GM18870 (cell line): ENCODE data around the gene GABRG2.
"Not testable (repeated sequence)": the region's sequence is repeated elsewhere in the genome, so short reads cannot be mapped to it uniquely, and the experiment has no call there.

Source experiments
- ATAC-seq: cut with Tn5 transposase; IDR thresholded peaks from one replicate; pipeline ENCODE4 v1.9.1; 2021; ENCODE audit warnings: moderate library complexity; ENCODE audit not compliant: unreplicated experiment

The GABRG2 gene

GRCh38 chr5:162067655-162068411 is at the start of gene GABRG2:
Gene GABRG2, plus strand, starts transcription at chr5:162067773. Its CDS starts 227 bp downstream, at chr5:162068000.
- ATAC-seq, result no peak

GRCh38 chr5:162025312-162025711 is 42.3 kb upstream of the GABRG2 start:
- ATAC-seq, result no peak

- ATAC-seq, result no peak
Observed at GRCh38 chr5:162026803-162027202, 40.8 kb upstream of the GABRG2 start.

DNA sequence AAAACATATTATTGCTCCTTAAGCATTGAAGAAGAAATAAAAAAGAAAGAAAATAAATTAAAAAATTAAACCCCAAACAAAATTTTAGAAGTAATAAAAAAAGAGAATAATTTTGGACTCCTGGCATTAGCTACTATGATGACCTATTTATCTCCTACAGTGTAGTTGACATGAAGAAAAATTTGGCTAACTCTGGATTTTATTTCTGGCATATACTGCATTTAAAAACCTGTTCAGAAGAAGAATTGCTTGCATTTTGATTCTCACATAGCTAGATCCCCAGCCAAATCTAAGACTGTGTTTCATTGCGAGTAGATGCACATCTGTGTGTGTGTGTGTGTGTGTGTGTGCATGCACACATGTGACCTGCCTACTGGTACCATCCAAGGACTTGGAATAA is 30.1 kb upstream of the GABRG2 start:
- no peak for ATAC-seq

DNA sequence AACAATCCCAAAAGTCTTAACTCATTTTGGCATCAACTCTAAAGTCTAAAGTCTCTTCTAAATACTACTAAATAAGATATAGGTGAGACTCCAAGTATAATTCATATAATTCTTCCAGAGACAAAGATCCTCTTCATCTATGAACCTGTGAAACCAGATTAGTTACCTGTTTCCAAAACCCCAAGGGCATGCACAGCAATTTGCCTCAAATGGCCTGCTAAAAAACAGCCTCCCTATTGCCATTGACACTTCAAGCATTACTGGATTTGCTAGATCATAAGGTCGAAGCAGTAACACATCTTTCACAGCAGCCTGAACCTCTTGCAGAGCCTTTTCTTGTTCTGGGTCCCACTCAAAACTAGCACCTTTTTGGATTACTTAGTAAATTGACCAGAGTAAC is 20.3 kb upstream of the GABRG2 start:
- ATAC-seq, result no peak

- no peak for ATAC-seq
Observed at GRCh38 chr5:162052676-162053075, 14.9 kb upstream of the GABRG2 start.

- not testable (repeated sequence) for ATAC-seq
Observed at GRCh38 chr5:162055095-162055494, 12.5 kb upstream of the GABRG2 start.

DNA sequence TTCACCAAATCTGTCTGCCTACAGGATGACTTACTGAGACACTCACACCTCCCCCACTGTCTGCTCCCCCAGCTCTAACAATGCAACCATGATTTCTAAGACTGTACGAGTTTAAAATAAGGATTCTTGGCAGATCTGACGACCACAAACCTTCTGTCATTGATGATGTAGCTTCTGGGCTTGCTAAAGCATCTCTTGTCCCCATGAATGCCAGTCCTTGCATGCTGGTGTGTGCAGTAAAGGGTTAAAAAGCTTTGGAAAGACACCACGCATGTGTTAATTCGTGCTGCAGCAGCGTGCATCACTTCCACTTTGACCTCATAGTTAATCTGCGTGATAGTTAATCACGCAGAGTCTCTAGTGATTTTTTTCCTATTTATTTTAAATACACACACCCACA is 411 bp upstream of the GABRG2 start:
- ATAC-seq, result no peak

DNA sequence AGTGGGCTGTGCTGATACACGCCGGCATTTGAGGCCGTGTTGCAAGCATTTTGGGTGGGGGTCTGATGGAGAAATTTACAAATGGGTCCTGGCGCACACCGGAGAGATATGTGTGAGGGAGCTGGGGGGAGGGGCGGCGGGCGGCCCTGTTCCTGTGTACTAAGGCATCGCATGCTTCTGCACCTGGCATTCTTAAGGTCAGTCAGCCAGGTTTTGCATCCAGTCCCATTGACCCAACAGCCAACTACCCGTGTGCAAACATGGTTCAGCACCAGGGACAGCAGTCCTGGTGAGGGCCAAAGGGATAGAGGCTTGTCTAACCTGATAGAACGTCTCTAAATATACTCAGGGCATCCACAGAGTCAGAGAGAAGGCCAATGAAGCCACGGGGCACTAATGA is 839 bp downstream of the GABRG2 start:
- ATAC-seq, result no peak

DNA sequence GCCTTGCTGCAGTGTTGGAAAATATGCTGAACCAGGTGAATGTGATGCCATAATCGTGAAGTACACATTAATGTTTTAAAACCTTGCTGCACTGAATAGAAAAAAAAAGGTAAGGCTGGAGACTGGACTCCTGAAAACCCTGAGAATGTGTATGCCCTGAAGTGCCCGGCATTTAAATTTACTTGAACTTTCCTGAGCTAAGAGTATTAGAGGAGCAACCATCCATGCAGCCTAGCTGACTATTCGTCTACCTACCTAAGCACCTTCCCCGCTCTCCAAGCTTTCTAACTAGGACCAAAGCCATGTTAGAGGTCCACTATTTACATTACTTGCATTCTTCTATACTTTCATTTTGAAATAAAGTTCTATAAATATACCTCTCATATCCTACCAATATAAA is 1.4 kb downstream of the GABRG2 start:
- ATAC-seq, result no peak

GRCh38 chr5:162078805-162079204 is 11.2 kb downstream of the GABRG2 start:
- no peak for ATAC-seq

DNA sequence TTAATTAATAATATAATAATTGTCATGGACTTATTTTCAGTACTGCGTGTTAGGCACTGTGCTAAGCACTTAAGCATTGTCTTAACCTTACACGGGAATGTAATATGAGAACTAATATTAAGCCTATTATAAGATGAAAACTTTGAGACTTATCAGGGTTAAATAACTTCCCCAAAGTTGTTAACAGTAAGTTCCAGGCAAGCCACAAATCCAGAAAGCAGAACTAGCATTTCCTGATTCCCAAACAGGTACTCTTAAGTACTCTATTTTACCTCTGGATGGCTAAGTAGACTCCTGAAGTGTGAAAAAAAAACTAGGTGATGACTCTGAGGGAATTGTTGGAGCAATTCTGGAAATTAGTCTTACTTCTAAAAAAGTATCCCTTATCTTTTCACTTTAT is 23.8 kb downstream of the GABRG2 start:
- ATAC-seq, result no peak

- no peak for ATAC-seq
Observed at GRCh38 chr5:162096448-162096847, 28.9 kb downstream of the GABRG2 start.

DNA sequence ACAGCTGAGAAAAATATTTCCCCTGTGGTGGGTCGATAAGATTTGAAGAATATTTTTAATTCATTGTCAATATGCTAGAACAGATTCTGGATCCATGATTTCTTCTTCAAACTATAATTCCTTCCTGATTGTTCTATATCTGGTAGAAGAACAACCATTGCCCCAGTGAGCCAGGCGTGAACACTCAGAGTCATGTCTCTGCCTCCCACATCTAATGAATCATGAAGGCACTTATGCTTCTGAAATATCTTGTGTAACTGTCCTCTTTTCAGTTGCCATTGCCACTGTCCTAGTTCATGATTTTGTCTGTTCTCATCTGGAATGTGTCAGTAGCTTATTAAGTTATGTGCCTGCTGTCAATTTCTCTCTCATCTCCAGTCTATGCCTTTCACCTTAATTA is 40.0 kb downstream of the GABRG2 start:
- no peak for ATAC-seq

GRCh38 chr5:162119801-162120200 is 52.2 kb downstream of the GABRG2 start:
- no peak for ATAC-seq

DNA sequence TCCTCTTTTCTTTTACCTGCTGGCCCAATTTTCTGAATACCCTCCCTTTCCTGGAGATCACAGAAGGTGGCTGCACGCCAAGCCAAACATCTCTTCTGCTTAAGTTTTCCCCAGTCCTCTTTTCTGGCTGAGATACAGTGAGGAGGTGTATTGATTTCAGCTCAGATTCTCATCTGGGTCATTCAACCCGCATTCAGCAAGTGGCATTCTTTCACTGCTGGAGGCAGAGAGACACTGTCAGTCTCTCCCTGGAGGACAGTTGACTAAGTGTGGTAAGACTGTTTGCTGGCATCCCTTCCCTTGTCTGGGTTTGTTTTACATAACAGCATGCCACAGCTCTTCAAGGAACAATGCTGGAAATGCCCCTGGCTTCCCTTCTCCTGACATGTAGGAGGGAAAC is 60.5 kb downstream of the GABRG2 start:
- ATAC-seq, result no peak

- ATAC-seq, result no peak
Observed at GRCh38 chr5:162132348-162132747, 64.8 kb downstream of the GABRG2 start.

DNA sequence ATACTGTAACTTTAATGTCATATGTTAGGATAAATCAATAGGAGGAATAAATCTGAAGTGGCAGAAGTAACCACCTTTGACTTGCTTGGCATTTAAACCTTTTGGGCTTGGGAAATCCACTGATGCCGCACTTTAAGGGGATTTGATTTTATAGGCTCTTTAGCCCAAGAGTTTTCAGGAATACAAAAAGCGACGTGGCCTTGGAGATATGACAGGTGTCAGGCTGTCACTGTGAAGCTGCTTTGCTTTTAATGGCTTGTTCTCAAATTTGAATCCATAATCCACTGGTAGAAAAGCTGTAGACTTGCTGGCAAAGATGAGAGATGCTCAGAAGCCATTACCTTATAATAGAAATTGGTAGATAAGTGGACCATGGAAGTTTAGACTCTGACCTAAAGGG is 71.6 kb downstream of the GABRG2 start:
- ATAC-seq, result no peak

DNA sequence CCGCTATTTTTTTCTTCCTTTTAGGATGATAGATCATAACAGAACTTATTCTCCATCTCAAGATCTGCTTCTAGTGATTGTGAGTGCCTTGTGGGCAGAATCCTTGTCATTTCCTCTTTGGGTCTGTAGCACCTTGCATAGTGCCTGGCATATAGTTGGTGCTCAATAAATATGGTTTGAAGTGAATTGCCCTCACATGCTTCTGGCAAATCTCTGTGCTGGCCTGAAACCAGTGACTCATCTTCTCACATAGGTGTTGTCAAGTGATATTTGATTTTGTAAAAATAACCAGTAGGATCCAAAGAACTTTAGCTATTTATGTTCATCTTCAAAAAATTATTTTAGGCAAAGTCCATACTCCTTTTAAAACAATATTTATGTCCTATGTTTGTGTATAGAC is 86.7 kb downstream of the GABRG2 start:
- no peak for ATAC-seq

GRCh38 chr5:162160401-162160800 is 92.8 kb downstream of the GABRG2 start:
- ATAC-seq, result no peak

DNA sequence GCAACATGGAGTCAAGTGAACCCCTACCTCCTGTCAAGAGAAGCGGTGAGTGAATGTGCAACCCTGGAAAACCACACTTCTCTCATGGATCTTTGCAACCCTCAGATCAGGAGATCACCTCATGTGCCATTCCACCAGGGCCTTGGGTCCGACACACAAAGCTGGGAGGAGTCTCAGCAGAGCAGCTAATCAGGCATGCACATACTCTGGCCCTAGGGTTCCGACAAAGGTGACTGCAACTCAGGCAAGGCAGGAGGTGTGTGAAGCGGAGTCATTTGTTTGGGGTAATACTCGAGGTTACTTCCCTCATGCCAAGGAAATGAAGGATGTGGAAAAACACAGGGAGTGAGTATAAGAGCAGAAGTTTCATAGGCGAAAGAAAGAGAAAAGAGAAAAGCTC is 96.1 kb downstream of the GABRG2 start:
- ATAC-seq, result no peak

- ATAC-seq, result no peak
Observed at GRCh38 chr5:162174358-162174974, 106.9 kb downstream of the GABRG2 start.

GRCh38 chr5:162187371-162187770 is 119.8 kb downstream of the GABRG2 start:
- no peak for ATAC-seq
